GM12875 (cell line): Measurements from ENCODE around the gene LKAAEAR1.
A peak's percentile ranks its signal among the peaks of the same experiment; 100 is the strongest.

ENCODE experiments used
- H3K4me3 ChIP-seq: one replicate; pipeline ENCODE4 v1.5.1; 2011; ENCODE audit warnings: low read depth, low read length, control low read depth
- TF ChIP-seq, protein P1 (sequence below): IDR thresholded peaks from 2 replicates; pipeline ENCODE4 v1.5.1; 2011; ENCODE audit warnings: low read depth, mild to moderate bottlenecking, control low read depth, inconsistent platforms, low read length, moderate library complexity, borderline replicate concordance; ENCODE audit not compliant: insufficient read depth

Gene LKAAEAR1

DNA sequence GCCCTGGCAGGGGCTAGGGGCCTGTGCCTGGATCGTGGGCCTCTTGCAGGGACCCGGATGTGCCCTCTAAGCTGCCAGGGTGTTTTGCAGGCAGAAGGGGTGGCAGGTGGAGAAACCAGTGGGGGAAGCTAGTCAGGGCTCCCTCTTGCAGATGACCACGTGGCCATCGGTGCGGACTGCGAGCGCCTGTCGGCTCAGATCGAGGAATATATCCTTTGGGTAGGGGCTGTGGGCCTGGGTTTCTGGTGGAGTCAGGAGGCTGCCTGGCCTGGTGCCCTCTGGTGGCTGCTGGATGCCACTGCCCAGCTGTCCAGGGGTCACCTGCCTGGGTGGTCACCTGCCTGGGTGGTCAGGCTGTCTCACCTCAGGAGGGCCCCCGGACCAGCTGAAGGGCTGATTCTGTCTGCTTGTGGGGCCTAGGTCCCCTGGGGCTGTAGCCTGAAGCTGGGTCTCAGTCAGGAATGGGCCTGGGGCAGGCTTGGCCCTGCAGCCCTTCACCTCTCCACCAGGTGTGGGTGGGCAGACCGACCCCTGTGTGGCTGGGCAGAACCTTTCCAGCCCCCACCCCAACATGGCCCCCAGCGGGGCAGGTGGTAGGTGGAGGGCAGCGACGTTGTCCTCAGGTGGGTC, 14.5 kb downstream of the LKAAEAR1 start:
- TF ChIP-seq, protein P1, sequence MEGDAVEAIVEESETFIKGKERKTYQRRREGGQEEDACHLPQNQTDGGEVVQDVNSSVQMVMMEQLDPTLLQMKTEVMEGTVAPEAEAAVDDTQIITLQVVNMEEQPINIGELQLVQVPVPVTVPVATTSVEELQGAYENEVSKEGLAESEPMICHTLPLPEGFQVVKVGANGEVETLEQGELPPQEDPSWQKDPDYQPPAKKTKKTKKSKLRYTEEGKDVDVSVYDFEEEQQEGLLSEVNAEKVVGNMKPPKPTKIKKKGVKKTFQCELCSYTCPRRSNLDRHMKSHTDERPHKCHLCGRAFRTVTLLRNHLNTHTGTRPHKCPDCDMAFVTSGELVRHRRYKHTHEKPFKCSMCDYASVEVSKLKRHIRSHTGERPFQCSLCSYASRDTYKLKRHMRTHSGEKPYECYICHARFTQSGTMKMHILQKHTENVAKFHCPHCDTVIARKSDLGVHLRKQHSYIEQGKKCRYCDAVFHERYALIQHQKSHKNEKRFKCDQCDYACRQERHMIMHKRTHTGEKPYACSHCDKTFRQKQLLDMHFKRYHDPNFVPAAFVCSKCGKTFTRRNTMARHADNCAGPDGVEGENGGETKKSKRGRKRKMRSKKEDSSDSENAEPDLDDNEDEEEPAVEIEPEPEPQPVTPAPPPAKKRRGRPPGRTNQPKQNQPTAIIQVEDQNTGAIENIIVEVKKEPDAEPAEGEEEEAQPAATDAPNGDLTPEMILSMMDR = peak; percentile 88

DNA sequence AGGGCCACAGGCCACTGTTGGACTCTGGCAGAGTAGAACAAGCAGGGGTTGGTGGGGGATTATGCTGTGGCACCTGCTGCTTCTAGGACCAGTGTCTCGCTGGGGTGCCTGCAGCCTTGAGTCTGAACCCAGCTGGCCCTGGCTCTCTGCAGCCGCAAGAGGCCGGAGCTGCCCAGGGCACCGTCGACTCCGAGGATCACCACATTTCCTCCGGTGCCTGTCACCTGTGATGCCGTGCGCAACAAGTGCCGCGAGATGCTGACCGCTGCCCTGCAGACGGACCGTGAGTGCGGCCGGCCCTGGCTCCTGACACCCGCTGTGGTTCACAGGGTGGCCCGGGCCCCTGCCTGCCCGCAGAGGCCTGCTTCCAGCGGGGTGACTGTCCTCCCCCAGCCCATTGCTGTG, 15.0 kb downstream of the LKAAEAR1 start:
- H3K4me3 ChIP-seq = no peak overlapping the region

More for the DNA sequence above, 14.5 kb downstream of the LKAAEAR1 start:
- no peak overlapping the region for H3K4me3 ChIP-seq

DNA sequence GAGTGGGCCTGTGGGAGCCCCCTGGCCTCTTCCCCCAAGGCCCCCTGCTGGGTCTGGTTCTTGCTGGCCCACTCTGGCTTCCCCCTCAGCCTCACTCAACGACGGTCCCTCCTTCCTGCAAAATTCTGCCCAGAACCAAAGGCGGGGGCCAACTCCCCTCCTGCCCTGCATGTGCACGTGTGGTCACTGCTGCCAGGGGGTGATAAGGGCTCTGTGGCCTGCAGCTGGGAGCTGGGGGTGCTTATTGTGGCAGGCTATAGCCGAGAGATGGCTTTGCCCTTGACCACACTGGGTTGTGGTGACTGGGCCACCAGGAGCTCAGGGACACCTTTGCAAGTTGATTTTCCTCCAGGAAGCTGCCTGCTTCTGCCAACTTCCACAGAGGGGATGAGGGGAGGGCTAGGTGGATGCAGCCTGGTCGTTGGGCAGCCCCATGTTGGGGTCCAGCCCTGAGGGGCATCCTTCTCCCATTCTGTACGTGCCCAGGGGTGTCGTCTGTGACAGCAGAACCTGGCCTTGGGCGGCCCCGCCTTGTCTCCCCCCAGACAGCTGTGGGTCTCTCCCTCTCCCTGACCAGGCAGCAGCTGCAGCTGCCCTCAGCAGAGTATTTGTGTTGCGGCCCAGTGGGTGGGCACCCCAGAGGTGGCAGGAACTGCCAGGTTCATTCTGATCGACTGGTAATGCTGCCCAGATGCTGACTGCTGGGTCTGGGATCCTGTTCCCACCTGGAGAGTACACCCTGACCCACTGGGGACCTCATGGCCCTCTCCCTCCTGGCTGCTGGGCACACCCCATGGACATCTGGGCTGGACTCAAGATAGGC, 15.6 kb downstream of the LKAAEAR1 start:
- TF ChIP-seq, protein P1 = no peak

More for the DNA sequence above, 15.0 kb downstream of the LKAAEAR1 start:
- TF ChIP-seq, protein P1 = no peak

DNA sequence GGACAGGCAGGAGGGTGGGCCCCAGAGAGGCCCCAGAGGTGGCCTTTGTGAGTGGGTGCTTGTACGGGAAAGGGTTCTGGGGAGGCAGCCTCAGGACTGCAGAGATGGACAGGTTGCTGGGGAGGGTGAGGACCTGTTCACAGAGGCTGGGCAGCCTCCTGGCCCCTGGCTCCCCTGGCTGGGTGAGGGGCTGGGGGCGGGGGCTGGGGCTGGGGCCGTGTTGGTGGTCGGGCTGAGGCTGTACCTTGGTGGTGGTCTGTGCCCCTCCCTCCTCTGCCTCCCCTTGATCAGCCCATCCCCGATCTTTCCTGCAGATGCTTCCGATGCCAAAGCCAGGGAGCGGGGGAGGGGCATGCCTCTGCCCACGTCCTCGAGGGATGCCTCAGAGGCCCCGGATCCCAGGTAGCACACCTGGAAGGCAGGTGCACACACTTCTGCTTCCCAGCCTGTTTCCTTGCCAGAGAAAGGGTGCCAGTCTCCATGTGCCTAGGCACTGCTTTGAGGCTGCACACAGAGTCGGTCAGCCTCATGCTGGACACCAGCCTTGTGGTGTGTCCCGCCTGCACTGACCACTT, 16.4 kb downstream of the LKAAEAR1 start:
- H3K4me3 ChIP-seq = no peak overlapping the region
- TF ChIP-seq, protein P1 = no peak

More for the DNA sequence above, 15.6 kb downstream of the LKAAEAR1 start:
- no peak overlapping the region for H3K4me3 ChIP-seq

DNA sequence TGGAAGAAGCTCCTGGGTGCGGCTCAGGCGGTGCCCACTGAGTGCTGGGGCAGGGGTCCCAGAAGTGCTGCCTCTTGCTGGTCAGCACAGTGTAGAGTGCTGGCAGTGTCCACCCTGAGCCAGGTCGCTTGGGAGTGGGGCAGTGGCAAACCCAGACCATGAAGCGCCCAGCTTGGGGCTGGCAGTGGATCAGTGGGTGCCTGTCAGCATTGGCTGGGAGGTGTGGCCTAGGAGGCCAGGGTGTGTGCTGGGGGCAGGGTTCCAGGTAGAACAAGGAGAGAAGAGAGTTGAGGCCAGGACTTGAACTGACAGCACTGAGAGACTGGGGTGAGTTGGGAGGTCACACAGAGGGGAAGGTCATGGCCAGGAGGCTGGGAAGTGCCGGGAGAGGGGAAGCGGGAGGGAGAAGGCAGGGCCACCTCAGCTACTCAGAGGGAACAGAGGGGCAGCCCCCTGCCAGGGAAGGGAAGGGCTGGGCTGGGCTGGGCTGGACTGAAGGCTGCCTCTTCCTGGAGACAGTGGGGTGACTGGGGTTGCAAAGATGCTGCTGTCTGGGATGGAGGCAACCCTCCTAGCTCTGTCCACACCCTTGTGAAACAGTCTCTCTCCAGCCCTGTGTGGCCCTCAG, 17.1 kb downstream of the LKAAEAR1 start:
- TF ChIP-seq, protein P1 = no peak
- no peak overlapping the region for H3K4me3 ChIP-seq

DNA sequence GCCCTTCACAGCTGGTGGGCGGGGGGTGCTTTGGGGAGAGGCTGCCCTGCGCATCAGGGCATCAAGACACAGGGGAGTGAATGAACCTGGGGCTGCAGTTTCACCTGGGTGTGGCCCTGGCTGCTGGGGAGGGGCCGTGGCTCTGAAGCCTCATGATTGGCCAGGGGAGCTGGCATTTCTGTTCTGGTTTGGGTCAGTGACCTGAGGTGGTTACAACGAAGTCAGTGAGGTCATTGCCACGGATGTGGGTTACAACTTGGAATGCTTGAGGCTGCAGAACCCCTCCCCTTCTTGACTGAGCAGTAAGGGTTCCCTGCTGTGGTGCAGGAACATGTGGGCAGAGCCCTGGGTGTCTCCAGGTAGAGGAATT, 18.2 kb downstream of the LKAAEAR1 start:
- no peak overlapping the region for H3K4me3 ChIP-seq

More for the DNA sequence above, 18.2 kb downstream of the LKAAEAR1 start:
- TF ChIP-seq, protein P1 = no peak
